Loucy (cell line): ENCODE results near the gene SCD5.

Source experiments
- EZH2phosphoT487 ChIP-seq: fragments of 200-600 bp; IDR thresholded peaks from 2 replicates; pipeline ENCODE4 v1.6.1; 2018; ENCODE audit warnings: antibody characterized with exemption, mild to moderate bottlenecking, moderate library complexity, borderline replicate concordance
- TF ChIP-seq, protein P1 (sequence below): fragments of 200-600 bp; sonication (generic); conservative IDR thresholded peaks from 2 replicates; pipeline ENCODE4 v1.5.1; 2014; ENCODE audit warnings: mild to moderate bottlenecking, antibody characterized with exemption, low read length

DNA sequence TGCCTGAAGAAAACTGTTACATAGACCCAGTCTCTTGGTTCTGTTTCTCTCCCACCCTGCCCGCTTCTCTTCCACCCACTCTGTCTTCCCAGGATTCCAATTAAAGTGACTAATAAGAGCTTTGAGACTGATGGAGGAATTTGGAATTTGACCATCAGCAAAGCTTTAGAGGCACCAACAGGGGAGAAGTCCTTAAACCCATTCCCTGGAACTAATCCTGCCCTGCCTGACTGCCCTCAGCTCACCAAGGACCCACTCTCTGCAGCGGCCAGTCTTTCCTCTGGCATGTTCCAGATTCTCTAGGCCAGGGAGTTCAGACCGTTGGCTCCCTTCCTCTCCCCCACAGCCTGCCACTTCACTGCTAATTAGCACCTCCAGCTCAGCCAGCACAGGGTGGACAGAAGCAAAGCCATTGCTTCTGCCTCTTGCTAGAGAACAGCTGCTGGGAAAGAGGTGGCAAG is 23.9 kb downstream of the SCD5 start:
- TF ChIP-seq, protein P1, sequence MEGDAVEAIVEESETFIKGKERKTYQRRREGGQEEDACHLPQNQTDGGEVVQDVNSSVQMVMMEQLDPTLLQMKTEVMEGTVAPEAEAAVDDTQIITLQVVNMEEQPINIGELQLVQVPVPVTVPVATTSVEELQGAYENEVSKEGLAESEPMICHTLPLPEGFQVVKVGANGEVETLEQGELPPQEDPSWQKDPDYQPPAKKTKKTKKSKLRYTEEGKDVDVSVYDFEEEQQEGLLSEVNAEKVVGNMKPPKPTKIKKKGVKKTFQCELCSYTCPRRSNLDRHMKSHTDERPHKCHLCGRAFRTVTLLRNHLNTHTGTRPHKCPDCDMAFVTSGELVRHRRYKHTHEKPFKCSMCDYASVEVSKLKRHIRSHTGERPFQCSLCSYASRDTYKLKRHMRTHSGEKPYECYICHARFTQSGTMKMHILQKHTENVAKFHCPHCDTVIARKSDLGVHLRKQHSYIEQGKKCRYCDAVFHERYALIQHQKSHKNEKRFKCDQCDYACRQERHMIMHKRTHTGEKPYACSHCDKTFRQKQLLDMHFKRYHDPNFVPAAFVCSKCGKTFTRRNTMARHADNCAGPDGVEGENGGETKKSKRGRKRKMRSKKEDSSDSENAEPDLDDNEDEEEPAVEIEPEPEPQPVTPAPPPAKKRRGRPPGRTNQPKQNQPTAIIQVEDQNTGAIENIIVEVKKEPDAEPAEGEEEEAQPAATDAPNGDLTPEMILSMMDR: no peak
- TF ChIP-seq EZH2phosphoT487: no peak
